BLaER1 treated with 17β-estradiol and CSF1 and Interleukin-3, amounts not matched to agents 10 nM and 100 nM (cell line): Measurements from ENCODE around the gene ADAM12.

Experiments used
- H3K27ac ChIP-seq, 11 experiments: shearing (Covaris generic); formaldehyde crosslinking; 2 replicates each; pipeline ENCODE4 v1.8.1; 2022
- H3K27me3 ChIP-seq, 11 experiments: shearing (Covaris generic); formaldehyde crosslinking; 2 replicates each; pipeline ENCODE4 v1.8.1; 2022
- H3K36me3 ChIP-seq, 11 experiments: shearing (Covaris generic); formaldehyde crosslinking; 2 replicates each; pipeline ENCODE4 v1.8.1; 2022
- H3K4me1 ChIP-seq, 10 experiments: shearing (Covaris generic); formaldehyde crosslinking; 2 replicates each; pipeline ENCODE4 v1.8.1; 2022
- H3K4me2 ChIP-seq, 11 experiments: shearing (Covaris generic); formaldehyde crosslinking; 2 replicates each; pipeline ENCODE4 v1.8.1; 2022
- H3K4me3 ChIP-seq, 10 experiments: shearing (Covaris generic); formaldehyde crosslinking; 2 replicates each; pipeline ENCODE4 v1.8.1; 2022
- H3K9ac ChIP-seq, 11 experiments: shearing (Covaris generic); formaldehyde crosslinking; 2 replicates each; pipeline ENCODE4 v1.8.1; 2022
- H3K9me3 ChIP-seq, 11 experiments: shearing (Covaris generic); formaldehyde crosslinking; replicated peaks in 1 of 11; 2 replicates each; pipeline ENCODE4 v1.8.1; 2022
- H4K20me1 ChIP-seq, 11 experiments: shearing (Covaris generic); formaldehyde crosslinking; 2 replicates each; pipeline ENCODE4 v1.8.1; 2022
- Cebpa-rat ChIP-seq, 11 experiments: shearing (Covaris generic); IDR thresholded peaks; 2 replicates each; pipeline ENCODE4 v1.8.1; 2022

Gene ADAM12

GRCh38 chr10:126126023-126126422 is 262.3 kb downstream of the ADAM12 start:
- Histone ChIP-seq H3K9me3 (no peaks in the 10 kb centered on the region), H4K20me1 (no peaks in the 10 kb centered on the region), H3K4me3 (no peak overlapping the region), H3K4me1 (no peaks in the 10 kb centered on the region), H3K27ac (no peak overlapping the region), H3K36me3 (no peaks in the 10 kb centered on the region), H3K9ac (no peak overlapping the region), H3K4me2 (no peak overlapping the region), H3K27me3 (no peaks in the 10 kb centered on the region)
- TF ChIP-seq Cebpa-rat (IDR thresholded peaks at IDR 0.05) = no peak

GRCh38 chr10:126124668-126125349 is 263.5 kb downstream of the ADAM12 start:
- H4K20me1 ChIP-seq = no peaks in the 10 kb centered on the region

GRCh38 chr10:126124046-126124445 is 264.2 kb downstream of the ADAM12 start:
- H3K4me1 ChIP-seq = no peaks in the 10 kb centered on the region
- H3K27me3 ChIP-seq = no peaks in the 10 kb centered on the region
- no peak overlapping the region for H3K4me2 ChIP-seq
- no peak overlapping the region for H3K9ac ChIP-seq
- no peaks in the 10 kb centered on the region for H4K20me1 ChIP-seq
- TF ChIP-seq Cebpa-rat (IDR thresholded peaks at IDR 0.05) = no peak
- H3K9me3 ChIP-seq = no peaks in the 10 kb centered on the region
- no peaks in the 10 kb centered on the region for H3K36me3 ChIP-seq
- H3K4me3 ChIP-seq = no peak overlapping the region
- H3K27ac ChIP-seq = no peak overlapping the region

More at GRCh38 chr10:126124668-126125349, 263.5 kb downstream of the ADAM12 start:
- H3K9ac ChIP-seq = no peak overlapping the region
- no peaks in the 10 kb centered on the region for H3K4me1 ChIP-seq
- TF ChIP-seq Cebpa-rat (IDR thresholded peaks at IDR 0.05) = no peak
- H3K27ac ChIP-seq = no peak overlapping the region
- no peaks in the 10 kb centered on the region for H3K27me3 ChIP-seq
- no peak overlapping the region for H3K4me2 ChIP-seq
- H3K4me3 ChIP-seq = no peak overlapping the region
- H3K9me3 ChIP-seq = no peaks in the 10 kb centered on the region
- H3K36me3 ChIP-seq = no peaks in the 10 kb centered on the region

- H3K27ac ChIP-seq = no peak overlapping the region
- no peak overlapping the region for H3K4me2 ChIP-seq
Measured at GRCh38 chr10:126123466-126123865, 264.8 kb downstream of the ADAM12 start.

GRCh38 chr10:126122881-126123280 is 265.4 kb downstream of the ADAM12 start:
- no peak overlapping the region for H3K4me3 ChIP-seq
- H3K4me1 ChIP-seq = no peaks in the 10 kb centered on the region
- TF ChIP-seq Cebpa-rat (IDR thresholded peaks at IDR 0.05) = no peak
- peaks cover 0 to 1% (median under 1%) of the 10 kb centered on the region in 11 experiments; a peak in 7 of 22 replicates for H3K9me3 ChIP-seq
- H3K27me3 ChIP-seq = no peaks in the 10 kb centered on the region
- no peak overlapping the region for H3K27ac ChIP-seq
- H3K9ac ChIP-seq = no peak overlapping the region
- no peaks in the 10 kb centered on the region for H4K20me1 ChIP-seq
- H3K4me2 ChIP-seq = no peak overlapping the region
- no peaks in the 10 kb centered on the region for H3K36me3 ChIP-seq

More at GRCh38 chr10:126123466-126123865, 264.8 kb downstream of the ADAM12 start:
- TF ChIP-seq Cebpa-rat (IDR thresholded peaks at IDR 0.05) = no peak
- no peak overlapping the region for H3K4me3 ChIP-seq
- H3K36me3 ChIP-seq = no peaks in the 10 kb centered on the region
- no peak overlapping the region for H3K9ac ChIP-seq
- H3K4me1 ChIP-seq = no peaks in the 10 kb centered on the region
- H4K20me1 ChIP-seq = no peaks in the 10 kb centered on the region
- no peaks in the 10 kb centered on the region for H3K27me3 ChIP-seq
- no peaks in the 10 kb centered on the region for H3K9me3 ChIP-seq

GRCh38 chr10:126119599-126119998 is 268.7 kb downstream of the ADAM12 start:
- Histone ChIP-seq H3K4me3 (no peak overlapping the region), H3K36me3 (no peaks in the 10 kb centered on the region), H3K27ac (no peak overlapping the region), H3K9ac (no peak overlapping the region), H4K20me1 (no peaks in the 10 kb centered on the region), H3K27me3 (no peaks in the 10 kb centered on the region), H3K9me3 (peaks cover 6 to 19% (median 11%) of the 10 kb centered on the region in 11 experiments; a peak in 18 of 22 replicates), H3K4me2 (no peak overlapping the region), H3K4me1 (no peaks in the 10 kb centered on the region)
- TF ChIP-seq Cebpa-rat (IDR thresholded peaks at IDR 0.05) = no peak

- no peak overlapping the region for H3K27ac ChIP-seq
- no peaks in the 10 kb centered on the region for H3K27me3 ChIP-seq
- H4K20me1 ChIP-seq = no peaks in the 10 kb centered on the region
- H3K36me3 ChIP-seq = no peaks in the 10 kb centered on the region
- no peak overlapping the region for H3K9ac ChIP-seq
- H3K4me1 ChIP-seq = no peaks in the 10 kb centered on the region
- no peak overlapping the region for H3K4me2 ChIP-seq
- peaks cover 6 to 19% (median 11%) of the 10 kb centered on the region in 11 experiments; a peak in 18 of 22 replicates for H3K9me3 ChIP-seq
- H3K4me3 ChIP-seq = no peak overlapping the region
- TF ChIP-seq Cebpa-rat (IDR thresholded peaks at IDR 0.05) = no peak
Measured at GRCh38 chr10:126118476-126118875, 269.8 kb downstream of the ADAM12 start.

GRCh38 chr10:126117196-126117595 is 271.1 kb downstream of the ADAM12 start:
- no peak overlapping the region for H3K4me3 ChIP-seq
- peaks cover 0 to 3% (median 0%) of the 10 kb centered on the region in 10 experiments; a peak in 1 of 20 replicates for H3K4me1 ChIP-seq
- no peak overlapping the region for H3K9ac ChIP-seq
- no peaks in the 10 kb centered on the region for H3K27me3 ChIP-seq
- TF ChIP-seq Cebpa-rat (IDR thresholded peaks at IDR 0.05) = no peak
- no peak overlapping the region for H3K4me2 ChIP-seq
- no peaks in the 10 kb centered on the region for H4K20me1 ChIP-seq
- no peak overlapping the region for H3K27ac ChIP-seq
- peaks cover 6 to 19% (median 11%) of the 10 kb centered on the region in 11 experiments; a peak in 18 of 22 replicates for H3K9me3 ChIP-seq
- no peaks in the 10 kb centered on the region for H3K36me3 ChIP-seq

- Histone ChIP-seq H3K4me2 (no peak overlapping the region), H3K9ac (no peak overlapping the region), H3K9me3 (peaks cover 6 to 19% (median 11%) of the 10 kb centered on the region in 11 experiments; a peak in 18 of 22 replicates), H3K4me3 (no peak overlapping the region), H3K4me1 (peaks cover 0 to 15% (median 5%) of the 10 kb centered on the region in 10 experiments; a peak in 11 of 20 replicates), H3K36me3 (no peaks in the 10 kb centered on the region), H4K20me1 (no peaks in the 10 kb centered on the region), H3K27me3 (no peaks in the 10 kb centered on the region), H3K27ac (no peak overlapping the region)
- TF ChIP-seq Cebpa-rat (IDR thresholded peaks at IDR 0.05) = no peak
Measured at GRCh38 chr10:126115886-126116285, 272.4 kb downstream of the ADAM12 start.
